K562 (cell line): ENCODE data around the gene DNAJB12. TPM values are rescaled to one million over a fixed set of nuclear protein-coding genes. Genes with fewer than 3 reads are reported as not detected.

Experiments used
- CREB1 ChIP-seq, 2 experiments: sonication (generic) in 1 of 2; formaldehyde crosslinking in 1 of 2; IDR thresholded peaks; 2 replicates each; pipeline versions ENCODE4 v1.6.1 to v1.8.0; 2012 to 2022; ENCODE audit warnings: inconsistent platforms in 1 of 2, mild to moderate bottlenecking in 1 of 2, missing genetic modification reagents in 1 of 2, moderate library complexity in 1 of 2
- HDGF ChIP-seq: fragments of 450-650 bp; IDR thresholded peaks from 2 replicates; pipeline ENCODE4 v1.6.1; 2016
- L3MBTL2 ChIP-seq: fragments of 450-650 bp; IDR thresholded peaks from 2 replicates; pipeline ENCODE4 v1.6.1; 2016; ENCODE audit warnings: mild to moderate bottlenecking, moderate library complexity
- MEF2D ChIP-seq: conservative IDR thresholded peaks from 2 replicates; pipeline ENCODE4 v1.6.1; 2016; ENCODE audit warnings: low read depth, missing genetic modification characterization, missing compliant biosample characterization
- RBFOX2 ChIP-seq: fragments of 200-400 bp; formaldehyde crosslinking; IDR thresholded peaks from 2 replicates; pipeline ENCODE4 v1.6.1; 2017; ENCODE audit warnings: low read depth, mild to moderate bottlenecking, low read length, moderate library complexity
- ZBED1 ChIP-seq: IDR thresholded peaks from 2 replicates; pipeline ENCODE4 v1.6.1; 2014
- ZKSCAN1 ChIP-seq: fragments of 150-350 bp; IDR thresholded peaks from 2 replicates; pipeline ENCODE4 v1.6.1; 2016; ENCODE audit warnings: low read depth, low read length
- ZNF23 ChIP-seq: fragments of 250-450 bp; sonication (Bioruptor Pico); IDR thresholded peaks from 2 replicates; pipeline ENCODE4 v1.4.0; 2020; ENCODE audit warnings: mild to moderate bottlenecking
- ZNF384 ChIP-seq: IDR thresholded peaks from 2 replicates; pipeline ENCODE4 v1.6.1; 2012; ENCODE audit warnings: low read depth, low read length, improper control_type of control experiment
- ZNF609 ChIP-seq: sonication (generic); formaldehyde crosslinking; IDR thresholded peaks from 2 replicates; pipeline ENCODE4 v1.8.1; 2023; ENCODE audit warnings: missing genetic modification reagents, mild to moderate bottlenecking, borderline replicate concordance
- polyA plus RNA-seq, 8 experiments: library from polyadenylated mRNA; depleted of rRNA in 4 of 8; stranded (reverse) in 5 of 8; unstranded in 3 of 8; fragments of >200 nt; fragmentation: Nextera tagmentation in 2 of 8; fragmentation: Illumina TruSeq in 1 of 8; extraction: Ambion mirVana in 2 of 8; extraction: Trizol in 1 of 8; gene quantifications; 2 replicates each; pipeline versions ENCODE4 v1.2.1 to v1.2.3, GENCODE V29; 2011 to 2014; ENCODE audit warnings: inconsistent platforms in 1 of 8, missing spikeins in 1 of 8
- total RNA-seq, 7 experiments: library from RNA; depleted of rRNA in 6 of 7; stranded (reverse); fragments of >200 nt in 6 of 7; fragmentation: Illumina TruSeq in 2 of 7; extraction: Trizol in 2 of 7; gene quantifications; 2 replicates each; pipeline versions ENCODE4 v1.2.1 to v1.2.3, GENCODE V29; 2011 to 2021; ENCODE audit warnings: low replicate concordance in 1 of 7
- TF ChIP-seq, protein P1 (sequence below): sonication (generic); formaldehyde crosslinking; IDR thresholded peaks from 2 replicates; pipeline ENCODE4 v1.8.1; 2023; ENCODE audit warnings: mild to moderate bottlenecking, missing genetic modification reagents, moderate library complexity
- TF ChIP-seq, protein P2 (sequence below): fragments of 450-650 bp; conservative IDR thresholded peaks from 2 replicates; pipeline ENCODE4 v1.6.1; 2016; ENCODE audit warnings: missing genetic modification characterization, low read depth, mild to moderate bottlenecking, missing compliant biosample characterization, moderate library complexity
- TF ChIP-seq, protein P3 (sequence below): fragments of 450-650 bp; formaldehyde crosslinking; IDR thresholded peaks from 2 replicates; pipeline ENCODE4 v1.4.0; 2020; ENCODE audit warnings: mild to moderate bottlenecking, moderate library complexity
- TF ChIP-seq, protein P4 (sequence below): fragments of 450-650 bp; IDR thresholded peaks from 2 replicates; pipeline ENCODE4 v1.6.1; 2017; ENCODE audit warnings: antibody characterized with exemption, mild to moderate bottlenecking

The DNAJB12 gene
- total and polyA plus RNA-seq, 9 of the 15 experiments (the other 6 are each of a cell fraction or from before 2014, with no cell fraction given) = 3.5 to 31.5 (median 20.3) TPM

DNA sequence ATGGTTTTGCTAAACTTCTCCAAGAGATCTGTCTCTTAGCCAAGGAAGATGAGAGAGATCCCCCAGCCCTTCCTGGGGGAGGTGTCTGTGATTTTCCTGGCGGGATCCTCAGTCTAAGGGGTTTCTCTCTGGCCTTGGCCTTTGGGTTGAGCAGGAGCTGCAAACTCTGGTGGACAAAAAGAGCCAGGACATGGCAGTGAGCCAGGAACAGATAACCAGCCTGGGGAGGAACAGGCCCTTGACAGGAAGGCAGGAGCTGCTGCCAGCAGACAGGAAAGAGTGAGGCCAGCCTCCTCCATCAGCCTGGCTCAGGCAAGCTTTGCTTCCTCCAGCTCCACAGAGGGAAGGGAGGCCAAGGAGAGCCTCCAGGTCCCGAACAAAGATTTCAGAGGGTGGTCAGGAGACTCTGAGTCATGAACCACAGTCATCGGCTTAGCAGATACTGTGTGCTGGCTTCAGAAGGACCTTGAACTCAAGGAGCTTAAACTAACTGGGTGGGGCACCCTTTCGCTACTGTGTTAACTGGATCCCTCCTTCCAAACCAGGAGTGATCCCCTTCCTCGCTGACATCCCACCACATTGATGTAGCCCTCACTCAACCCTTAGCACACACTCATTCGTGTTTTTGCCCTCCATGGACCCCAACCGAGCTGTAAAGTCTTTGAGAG is 46.3 kb downstream of the DNAJB12 start (continued):
- TF ChIP-seq ZNF609 (CRISPR knock-in tag) = peak; percentile 43; the same call in 1 of the 2 replicates
- TF ChIP-seq ZNF384 = peak; percentile 13; the same call in 1 of the 2 replicates
- no peak for TF ChIP-seq ZBED1
- TF ChIP-seq RBFOX2 = peak; percentile 40
- TF ChIP-seq ZKSCAN1 = peak; percentile 89; the same call in 1 of the 2 replicates
- TF ChIP-seq MEF2D (tag) = peak; percentile 43; the same call in 1 of the 2 replicates
- peak; percentile 65 for TF ChIP-seq L3MBTL2
- TF ChIP-seq, protein P1, sequence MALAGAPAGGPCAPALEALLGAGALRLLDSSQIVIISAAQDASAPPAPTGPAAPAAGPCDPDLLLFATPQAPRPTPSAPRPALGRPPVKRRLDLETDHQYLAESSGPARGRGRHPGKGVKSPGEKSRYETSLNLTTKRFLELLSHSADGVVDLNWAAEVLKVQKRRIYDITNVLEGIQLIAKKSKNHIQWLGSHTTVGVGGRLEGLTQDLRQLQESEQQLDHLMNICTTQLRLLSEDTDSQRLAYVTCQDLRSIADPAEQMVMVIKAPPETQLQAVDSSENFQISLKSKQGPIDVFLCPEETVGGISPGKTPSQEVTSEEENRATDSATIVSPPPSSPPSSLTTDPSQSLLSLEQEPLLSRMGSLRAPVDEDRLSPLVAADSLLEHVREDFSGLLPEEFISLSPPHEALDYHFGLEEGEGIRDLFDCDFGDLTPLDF (CRISPR knock-in tag) = peak; percentile 49; the same call in 1 of the 2 replicates
- TF ChIP-seq ZNF23 (CRISPR knock-in tag) = no peak
- TF ChIP-seq, protein P2, sequence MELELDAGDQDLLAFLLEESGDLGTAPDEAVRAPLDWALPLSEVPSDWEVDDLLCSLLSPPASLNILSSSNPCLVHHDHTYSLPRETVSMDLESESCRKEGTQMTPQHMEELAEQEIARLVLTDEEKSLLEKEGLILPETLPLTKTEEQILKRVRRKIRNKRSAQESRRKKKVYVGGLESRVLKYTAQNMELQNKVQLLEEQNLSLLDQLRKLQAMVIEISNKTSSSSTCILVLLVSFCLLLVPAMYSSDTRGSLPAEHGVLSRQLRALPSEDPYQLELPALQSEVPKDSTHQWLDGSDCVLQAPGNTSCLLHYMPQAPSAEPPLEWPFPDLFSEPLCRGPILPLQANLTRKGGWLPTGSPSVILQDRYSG (tag) = peak; percentile 94
- TF ChIP-seq, protein P3, sequence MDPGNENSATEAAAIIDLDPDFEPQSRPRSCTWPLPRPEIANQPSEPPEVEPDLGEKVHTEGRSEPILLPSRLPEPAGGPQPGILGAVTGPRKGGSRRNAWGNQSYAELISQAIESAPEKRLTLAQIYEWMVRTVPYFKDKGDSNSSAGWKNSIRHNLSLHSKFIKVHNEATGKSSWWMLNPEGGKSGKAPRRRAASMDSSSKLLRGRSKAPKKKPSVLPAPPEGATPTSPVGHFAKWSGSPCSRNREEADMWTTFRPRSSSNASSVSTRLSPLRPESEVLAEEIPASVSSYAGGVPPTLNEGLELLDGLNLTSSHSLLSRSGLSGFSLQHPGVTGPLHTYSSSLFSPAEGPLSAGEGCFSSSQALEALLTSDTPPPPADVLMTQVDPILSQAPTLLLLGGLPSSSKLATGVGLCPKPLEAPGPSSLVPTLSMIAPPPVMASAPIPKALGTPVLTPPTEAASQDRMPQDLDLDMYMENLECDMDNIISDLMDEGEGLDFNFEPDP (CRISPR knock-in tag) = 0 out of 2 replicates have a peak, but pooled peaks have one; percentile 45
- TF ChIP-seq, protein P4, sequence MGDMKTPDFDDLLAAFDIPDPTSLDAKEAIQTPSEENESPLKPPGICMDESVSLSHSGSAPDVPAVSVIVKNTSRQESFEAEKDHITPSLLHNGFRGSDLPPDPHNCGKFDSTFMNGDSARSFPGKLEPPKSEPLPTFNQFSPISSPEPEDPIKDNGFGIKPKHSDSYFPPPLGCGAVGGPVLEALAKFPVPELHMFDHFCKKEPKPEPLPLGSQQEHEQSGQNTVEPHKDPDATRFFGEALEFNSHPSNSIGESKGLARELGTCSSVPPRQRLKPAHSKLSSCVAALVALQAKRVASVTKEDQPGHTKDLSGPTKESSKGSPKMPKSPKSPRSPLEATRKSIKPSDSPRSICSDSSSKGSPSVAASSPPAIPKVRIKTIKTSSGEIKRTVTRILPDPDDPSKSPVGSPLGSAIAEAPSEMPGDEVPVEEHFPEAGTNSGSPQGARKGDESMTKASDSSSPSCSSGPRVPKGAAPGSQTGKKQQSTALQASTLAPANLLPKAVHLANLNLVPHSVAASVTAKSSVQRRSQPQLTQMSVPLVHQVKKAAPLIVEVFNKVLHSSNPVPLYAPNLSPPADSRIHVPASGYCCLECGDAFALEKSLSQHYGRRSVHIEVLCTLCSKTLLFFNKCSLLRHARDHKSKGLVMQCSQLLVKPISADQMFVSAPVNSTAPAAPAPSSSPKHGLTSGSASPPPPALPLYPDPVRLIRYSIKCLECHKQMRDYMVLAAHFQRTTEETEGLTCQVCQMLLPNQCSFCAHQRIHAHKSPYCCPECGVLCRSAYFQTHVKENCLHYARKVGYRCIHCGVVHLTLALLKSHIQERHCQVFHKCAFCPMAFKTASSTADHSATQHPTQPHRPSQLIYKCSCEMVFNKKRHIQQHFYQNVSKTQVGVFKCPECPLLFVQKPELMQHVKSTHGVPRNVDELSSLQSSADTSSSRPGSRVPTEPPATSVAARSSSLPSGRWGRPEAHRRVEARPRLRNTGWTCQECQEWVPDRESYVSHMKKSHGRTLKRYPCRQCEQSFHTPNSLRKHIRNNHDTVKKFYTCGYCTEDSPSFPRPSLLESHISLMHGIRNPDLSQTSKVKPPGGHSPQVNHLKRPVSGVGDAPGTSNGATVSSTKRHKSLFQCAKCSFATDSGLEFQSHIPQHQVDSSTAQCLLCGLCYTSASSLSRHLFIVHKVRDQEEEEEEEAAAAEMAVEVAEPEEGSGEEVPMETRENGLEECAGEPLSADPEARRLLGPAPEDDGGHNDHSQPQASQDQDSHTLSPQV = peak; percentile 99
- peak; percentile 30; the same call in 1 of the 2 replicates for TF ChIP-seq CREB1 (IDR thresholded peaks at IDR 0.05)
- TF ChIP-seq CREB1 (CRISPR knock-in tag; IDR thresholded peaks at IDR 0.05) = no peak
- 0 out of 2 replicates have a peak, but pooled peaks have one; percentile 54 for TF ChIP-seq HDGF
